GM12878 (cell line): ENCODE data around the gene CSDE1. TPM values are rescaled to one million over a fixed set of nuclear protein-coding genes. Genes with fewer than 3 reads are reported as not detected.

Source experiments
- ATF2 ChIP-seq: IDR thresholded peaks from 2 replicates; pipeline ENCODE4 v1.6.1; 2012; ENCODE audit warnings: low read length, inconsistent platforms
- BHLHE40 ChIP-seq, 2 experiments: fragments of 450-650 bp in 1 of 2; IDR thresholded peaks; 2 replicates each; pipeline ENCODE4 v1.6.1; 2011 to 2017; ENCODE audit warnings: low read depth in 2 of 2, borderline replicate concordance in 1 of 2, improper control_type of control experiment in 1 of 2, low read length in 1 of 2, mild to moderate bottlenecking in 1 of 2
- CBX3 ChIP-seq: fragments of 200-600 bp; sonication (generic); IDR thresholded peaks from 2 replicates; pipeline ENCODE4 v1.6.1; 2016; ENCODE audit warnings: low read depth, borderline replicate concordance
- CREM ChIP-seq: IDR thresholded peaks from 2 replicates; pipeline ENCODE4 v1.6.1; 2014; ENCODE audit warnings: antibody characterized with exemption, low read depth
- HCFC1 ChIP-seq: fragments of 150-350 bp; IDR thresholded peaks from 2 replicates; pipeline ENCODE4 v1.6.1; 2014; ENCODE audit warnings: low read length
- JUNB ChIP-seq: IDR thresholded peaks from 2 replicates; pipeline ENCODE4 v1.6.1; 2016; ENCODE audit warnings: antibody characterized with exemption, mild to moderate bottlenecking
- JUND ChIP-seq: IDR thresholded peaks from 2 replicates; pipeline ENCODE4 v1.6.1; 2012; ENCODE audit warnings: low read depth, mild to moderate bottlenecking, low read length, improper control_type of control experiment, moderate library complexity
- NBN ChIP-seq: fragments of 450-650 bp; IDR thresholded peaks from 2 replicates; pipeline ENCODE4 v1.6.1; 2016
- NR2C2 ChIP-seq: IDR thresholded peaks from 2 replicates; pipeline ENCODE4 v1.6.1; 2011; ENCODE audit warnings: borderline replicate concordance, low read depth; ENCODE audit not compliant: control insufficient read depth, insufficient read length
- RB1 ChIP-seq: fragments of 450-650 bp; formaldehyde crosslinking; IDR thresholded peaks from 2 replicates; pipeline ENCODE4 v1.6.1; 2017; ENCODE audit warnings: mild to moderate bottlenecking, borderline replicate concordance
- RCOR1 ChIP-seq: conservative IDR thresholded peaks from 2 replicates; pipeline ENCODE4 v1.6.1; 2012; ENCODE audit warnings: low read depth, low read length, improper control_type of control experiment
- RELB ChIP-seq: fragments of 450-650 bp; IDR thresholded peaks from 2 replicates; pipeline ENCODE4 v1.6.1; 2017; ENCODE audit warnings: low read depth, mild to moderate bottlenecking, moderate library complexity
- SIX5 ChIP-seq: IDR thresholded peaks from 2 replicates; pipeline ENCODE4 v1.6.1; 2011; ENCODE audit warnings: mild to moderate bottlenecking, low read depth, low read length, moderate library complexity; ENCODE audit not compliant: severe bottlenecking
- TAF1 ChIP-seq: IDR thresholded peaks from 2 replicates; pipeline ENCODE4 v1.6.1; 2011; ENCODE audit warnings: mild to moderate bottlenecking, low read depth, low read length, borderline replicate concordance
- TCF12 ChIP-seq: IDR thresholded peaks from 2 replicates; pipeline ENCODE4 v1.6.1; 2011; ENCODE audit warnings: low read depth, mild to moderate bottlenecking, low read length
- ZBTB4 ChIP-seq: fragments of 450-650 bp; formaldehyde crosslinking; IDR thresholded peaks from 2 replicates; pipeline ENCODE4 v1.4.0; 2022; ENCODE audit warnings: mild to moderate bottlenecking, moderate library complexity
- ZNF207 ChIP-seq: fragments of 450-650 bp; IDR thresholded peaks from 2 replicates; pipeline ENCODE4 v1.6.1; 2014; ENCODE audit warnings: antibody characterized with exemption, mild to moderate bottlenecking, borderline replicate concordance
- ZNF622 ChIP-seq: fragments of 450-650 bp; IDR thresholded peaks from 2 replicates; pipeline ENCODE4 v1.6.1; 2017; ENCODE audit warnings: mild to moderate bottlenecking, inconsistent platforms
- ZNF687 ChIP-seq: fragments of 450-650 bp; IDR thresholded peaks from 2 replicates; pipeline ENCODE4 v1.6.1; 2017; ENCODE audit warnings: mild to moderate bottlenecking, moderate library complexity
- ZZZ3 ChIP-seq: IDR thresholded peaks from 2 replicates; pipeline ENCODE4 v1.6.1; 2011; ENCODE audit warnings: low read depth; ENCODE audit not compliant: control insufficient read depth, insufficient read length
- polyA plus RNA-seq, 11 experiments: library from polyadenylated mRNA; depleted of rRNA in 4 of 11; unstranded in 6 of 11; stranded (reverse) in 5 of 11; fragments of >200 nt; fragmentation: Nextera tagmentation in 4 of 11; fragmentation: Illumina TruSeq in 1 of 11; extraction: Ambion mirVana in 4 of 11; extraction: Trizol in 1 of 11; gene quantifications; 1 replicate in 1 of 11; 2 replicates in 10 of 11; pipeline versions ENCODE4 v1.2.1 to v1.2.3, GENCODE V29; 2011 to 2016; ENCODE audit warnings: inconsistent platforms in 2 of 11, missing spikeins in 2 of 11, low read depth in 1 of 11
- total RNA-seq, 4 experiments: library from RNA; depleted of rRNA in 3 of 4; stranded (reverse); fragments of >200 nt in 3 of 4; fragmentation: Illumina TruSeq in 1 of 4; extraction: Trizol in 1 of 4; gene quantifications; 2 replicates each; pipeline versions ENCODE4 v1.2.1 to v1.2.3, GENCODE V29; 2013 to 2021

CSDE1 gene
- total and polyA plus RNA-seq, 10 of the 15 experiments (the other 5 are each of a cell fraction or from before 2014, with no cell fraction given), result 130 to 390 (median 246) TPM

- TF ChIP-seq ATF2 (peak; percentile 54; the same call in 1 of the 2 replicates), JUNB (no peak), BHLHE40 (IDR thresholded peaks at IDR 0.05; ENCODE audit: borderline replicate concordance in 1 of 2, low read depth in 2 of 2, low read length in 1 of 2) (peak; percentile 85 to 92), ZNF687 (peak; percentile 80; the same call in 1 of the 2 replicates), NBN (peak; percentile 97), CBX3 (no peak), TCF12 (peak; percentile 76), TAF1 (peak; percentile 98), RCOR1 (0 out of 2 replicates have a peak, but pooled peaks have one; percentile 83), ZNF207 (peak; percentile 97), JUND (0 out of 2 replicates have a peak, but pooled peaks have one; percentile 12), SIX5 (peak; percentile 90), CREM (peak; percentile 75), ZNF622 (no peak), RELB (peak; percentile 91), ZBTB4 (CRISPR knock-in tag) (peak; percentile 46; the same call in 1 of the 2 replicates), ZZZ3 (no peak), RB1 (no peak), NR2C2 (no peak), HCFC1 (peak; percentile 92)
These were observed at the start of gene CSDE1 (continued) for GRCh38 chr1:114757455-114758255.
